ENCODE results near the gene TTC7B. TPM values are rescaled to one million over a fixed set of nuclear protein-coding genes. Genes with fewer than 3 reads are reported as not detected.

The TTC7B gene
- total RNA-seq, 1 experiment from 2014 or later, result 24.2 TPM

DNA sequence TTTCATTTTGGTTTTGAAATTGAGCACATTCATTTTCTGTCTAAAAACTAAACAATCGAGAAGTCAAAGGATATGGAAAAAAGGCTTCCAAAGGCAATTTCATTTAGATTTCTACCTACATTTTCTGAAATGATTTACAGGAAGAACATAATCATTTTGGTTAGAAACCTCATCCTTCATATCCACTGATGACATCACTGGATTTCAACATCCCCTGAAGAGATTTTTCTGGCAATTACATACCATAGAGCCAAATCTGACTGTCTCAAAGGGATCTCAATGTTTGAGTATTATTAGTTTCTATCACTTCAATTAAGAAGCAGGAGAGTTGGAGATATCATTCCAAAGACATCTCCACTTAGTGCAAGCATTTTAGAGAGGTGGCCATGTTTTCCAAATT, 137.8 kb downstream of the TTC7B start:
- H3K9me3 ChIP-seq (replicated peaks), result no peaks in the 10 kb centered on the region
- H3K27ac ChIP-seq, result 0 out of 2 replicates have a peak overlapping the region, but pooled peaks have one; percentile 36
- H3K36me3 ChIP-seq, result no peaks in the 10 kb centered on the region
- H3K27me3 ChIP-seq (replicated peaks), result no peaks in the 10 kb centered on the region
- peaks cover 47% of the 10 kb centered on the region for H3K4me1 ChIP-seq (replicated peaks)
- no peak for DNase-seq (ENCODE audit: low read depth in 1 of 2, low spot score in 2 of 2)
- no peak overlapping the region for H3K4me3 ChIP-seq

DNA sequence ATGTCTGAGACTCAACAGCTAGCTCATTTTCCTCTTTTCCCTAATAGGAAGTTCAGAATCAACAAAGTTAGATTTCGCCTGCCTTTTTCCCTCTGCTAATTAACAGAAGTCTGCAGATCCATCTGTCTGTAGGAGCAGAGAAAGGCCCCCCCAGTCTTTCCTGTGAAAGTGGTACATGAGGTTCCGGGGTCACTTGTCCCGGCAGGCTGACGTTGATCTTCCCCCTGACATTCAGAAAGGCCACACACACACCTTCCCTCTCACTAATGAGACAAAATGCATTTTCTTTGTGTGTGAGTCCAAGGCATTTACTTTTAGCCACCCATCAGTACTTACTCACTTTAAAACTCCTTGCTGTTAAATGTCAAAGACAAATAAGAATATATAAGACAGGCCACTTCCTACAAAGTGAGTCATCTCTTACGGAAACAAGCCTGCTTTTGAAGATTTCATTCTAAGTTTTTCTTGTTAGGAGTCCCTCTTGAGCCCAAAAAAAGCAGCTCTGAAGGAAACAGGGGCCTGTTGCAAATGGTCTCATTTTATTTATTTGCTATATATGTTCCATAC, 138.7 kb downstream of the TTC7B start:
- Histone ChIP-seq H3K4me3 (no peak overlapping the region), H3K4me1 (replicated peaks) (peaks cover 47% of the 10 kb centered on the region), H3K36me3 (no peaks in the 10 kb centered on the region; the same call in 1 of the 2 replicates), H3K27ac (peak overlapping the region; percentile 36), H3K9me3 (replicated peaks) (no peaks in the 10 kb centered on the region), H3K27me3 (replicated peaks) (no peaks in the 10 kb centered on the region)
- DNase-seq (ENCODE audit: low read depth in 1 of 2, low spot score in 2 of 2), result peak in 1 of 2 experiments; percentile 68

DNA sequence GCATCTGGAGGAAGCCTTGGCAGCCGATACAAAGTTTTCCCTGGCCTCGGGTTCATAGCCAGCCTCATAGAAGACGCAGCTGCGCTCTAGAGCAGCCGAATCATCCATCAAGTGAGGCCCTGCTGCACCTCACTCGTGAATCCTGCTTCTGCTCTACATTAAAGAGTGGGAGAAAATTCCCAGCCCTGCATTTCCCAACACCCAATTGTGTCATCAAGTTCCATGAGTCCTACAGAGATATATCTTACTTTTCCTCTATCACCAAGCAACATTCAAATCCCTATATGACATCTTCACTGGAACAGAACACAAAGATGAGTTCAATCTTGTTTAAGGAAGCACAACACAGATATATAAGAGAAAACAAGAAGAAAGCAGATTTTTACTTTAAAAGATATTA, 139.3 kb downstream of the TTC7B start:
- Histone ChIP-seq H3K9me3 (replicated peaks) (no peaks in the 10 kb centered on the region), H3K27me3 (replicated peaks) (no peaks in the 10 kb centered on the region), H3K4me3 (no peak overlapping the region), H3K36me3 (no peaks in the 10 kb centered on the region; the same call in 1 of the 2 replicates), H3K4me1 (replicated peaks) (peaks cover 47% of the 10 kb centered on the region), H3K27ac (peak overlapping the region; percentile 36)
- DNase-seq (ENCODE audit: low read depth in 1 of 2, low spot score in 2 of 2), result no peak

- no peak for DNase-seq (ENCODE audit: low read depth in 1 of 2, low spot score in 2 of 2)
- Histone ChIP-seq H3K9me3 (replicated peaks) (no peaks in the 10 kb centered on the region), H3K4me3 (no peak overlapping the region), H3K36me3 (no peaks in the 10 kb centered on the region; the same call in 1 of the 2 replicates), H3K4me1 (replicated peaks) (peaks cover 47% of the 10 kb centered on the region), H3K27ac (no peak overlapping the region), H3K27me3 (replicated peaks) (no peaks in the 10 kb centered on the region)
Measured at GRCh38 chr14:90676356-90676755, 139.9 kb downstream of the TTC7B start.

- H3K27ac ChIP-seq, result peak overlapping the region; percentile 45
- no peaks in the 10 kb centered on the region; the same call in 1 of the 2 replicates for H3K36me3 ChIP-seq
- DNase-seq (ENCODE audit: low read depth in 1 of 2, low spot score in 2 of 2), result peak in 1 of 2 experiments; percentile 61
- H3K4me1 ChIP-seq (replicated peaks), result peaks cover 47% of the 10 kb centered on the region
- H3K27me3 ChIP-seq (replicated peaks), result no peaks in the 10 kb centered on the region
- H3K9me3 ChIP-seq (replicated peaks), result no peaks in the 10 kb centered on the region
- no peak overlapping the region for H3K4me3 ChIP-seq
Measured at GRCh38 chr14:90675399-90675798, 140.8 kb downstream of the TTC7B start.

DNA sequence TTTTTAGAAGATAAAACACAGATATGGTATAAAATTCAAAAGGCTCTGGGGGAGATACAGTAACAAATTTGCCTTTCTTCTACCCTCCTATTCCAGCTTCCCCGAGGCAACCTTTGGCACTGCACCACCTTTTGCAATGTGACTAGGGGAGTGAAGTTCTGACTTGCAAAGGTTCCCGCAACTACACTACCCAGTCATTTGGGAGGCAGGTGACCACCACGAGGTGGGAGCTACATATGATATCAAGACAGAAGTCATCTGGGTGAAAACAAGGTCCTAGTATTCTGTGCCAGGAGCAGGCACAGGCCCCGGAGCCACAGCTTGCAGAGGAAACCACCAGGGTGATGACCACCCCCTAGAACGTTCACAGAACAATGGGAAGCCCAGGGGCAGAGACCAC, 141.5 kb downstream of the TTC7B start:
- Histone ChIP-seq H3K4me1 (replicated peaks) (peaks cover 47% of the 10 kb centered on the region), H3K36me3 (no peaks in the 10 kb centered on the region; the same call in 1 of the 2 replicates), H3K27me3 (replicated peaks) (no peaks in the 10 kb centered on the region), H3K4me3 (no peak overlapping the region), H3K27ac (no peak overlapping the region), H3K9me3 (replicated peaks) (no peaks in the 10 kb centered on the region)
- DNase-seq (ENCODE audit: low read depth in 1 of 2, low spot score in 2 of 2), result peak in 1 of 2 experiments; percentile 82

GRCh38 chr14:90674043-90674670, 142.1 kb downstream of the TTC7B start:
- Histone ChIP-seq H3K27ac (no peak overlapping the region), H3K9me3 (replicated peaks) (no peaks in the 10 kb centered on the region), H3K4me1 (replicated peaks) (peaks cover 47% of the 10 kb centered on the region), H3K27me3 (replicated peaks) (no peaks in the 10 kb centered on the region), H3K4me3 (no peak overlapping the region), H3K36me3 (no peaks in the 10 kb centered on the region; the same call in 1 of the 2 replicates)
- no peak for DNase-seq (ENCODE audit: low read depth in 1 of 2, low spot score in 2 of 2)

DNA sequence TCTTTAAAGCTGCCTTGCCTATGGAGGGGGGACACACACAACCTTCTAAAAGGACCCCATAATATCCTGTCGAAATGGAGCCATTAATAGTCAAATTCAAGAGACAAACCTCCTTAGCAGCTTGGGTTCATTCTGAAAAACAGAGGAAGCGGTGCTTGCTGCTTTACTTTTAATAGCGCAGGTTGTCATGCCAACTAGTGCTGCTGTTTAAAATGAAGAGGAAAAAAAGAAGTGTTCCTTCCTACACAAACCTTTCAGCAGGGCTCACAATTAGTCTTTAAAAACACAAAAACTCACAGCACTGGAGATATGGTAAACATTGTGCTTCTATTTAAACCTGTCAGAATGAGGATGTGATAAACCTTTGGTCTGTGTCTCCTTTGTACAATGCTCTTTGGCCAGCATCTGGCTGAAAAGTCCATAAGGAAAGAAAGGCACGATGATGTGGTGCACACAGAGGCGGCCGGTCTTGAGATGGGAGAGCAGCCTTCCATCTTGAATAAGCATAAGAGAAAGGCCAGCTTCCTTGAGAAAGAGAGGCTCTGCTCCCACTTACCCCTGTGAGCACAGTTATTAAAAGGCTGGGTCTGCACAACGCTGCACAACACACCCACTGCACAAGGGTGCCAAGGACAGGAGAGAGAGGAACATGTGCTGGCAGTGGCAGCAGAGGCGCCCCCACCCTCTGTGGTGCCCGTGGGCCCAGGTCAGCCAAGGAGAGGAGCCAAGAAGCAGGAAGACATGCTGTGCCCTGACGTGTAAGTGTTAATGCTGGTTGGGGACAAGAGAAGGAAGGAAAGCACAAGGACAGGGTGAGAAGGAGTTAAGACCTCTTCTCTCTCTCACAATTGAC, 144.6 kb downstream of the TTC7B start:
- DNase-seq (ENCODE audit: low read depth in 1 of 2, low spot score in 2 of 2), result no peak
- no peaks in the 10 kb centered on the region; the same call in 1 of the 2 replicates for H3K36me3 ChIP-seq
- no peaks in the 10 kb centered on the region for H3K27me3 ChIP-seq (replicated peaks)
- H3K4me1 ChIP-seq (replicated peaks), result peaks cover 26% of the 10 kb centered on the region
- no peak overlapping the region for H3K27ac ChIP-seq
- H3K4me3 ChIP-seq, result no peak overlapping the region
- H3K9me3 ChIP-seq (replicated peaks), result no peaks in the 10 kb centered on the region

GRCh38 chr14:90669731-90670130, 146.5 kb downstream of the TTC7B start:
- H3K9me3 ChIP-seq (replicated peaks), result no peaks in the 10 kb centered on the region
- H3K4me3 ChIP-seq, result no peak overlapping the region
- no peaks in the 10 kb centered on the region; the same call in 1 of the 2 replicates for H3K36me3 ChIP-seq
- H3K27me3 ChIP-seq (replicated peaks), result no peaks in the 10 kb centered on the region
- H3K27ac ChIP-seq, result no peak overlapping the region
- H3K4me1 ChIP-seq (replicated peaks), result peaks cover 7% of the 10 kb centered on the region
- DNase-seq (ENCODE audit: low read depth in 1 of 2, low spot score in 2 of 2), result no peak

DNA sequence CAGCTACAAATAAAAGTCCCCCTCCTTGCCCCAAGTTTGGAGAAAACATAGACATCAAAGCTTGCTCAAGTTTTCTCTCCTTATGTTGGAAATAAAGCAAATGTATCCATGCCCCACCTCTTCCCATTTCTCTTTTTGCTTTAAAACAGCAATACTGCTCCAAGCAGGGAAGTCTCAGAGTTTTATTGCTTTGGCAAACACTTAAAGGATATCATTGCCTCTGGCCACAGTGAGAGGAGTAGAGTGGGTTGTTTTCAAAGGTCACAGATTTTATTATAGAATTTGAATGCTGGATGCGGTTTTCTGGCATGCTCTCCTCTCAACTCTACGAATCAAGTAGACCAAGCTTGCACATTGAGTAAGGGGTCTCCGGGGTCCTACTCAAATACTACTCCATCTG, 149.7 kb downstream of the TTC7B start:
- DNase-seq (ENCODE audit: low read depth in 1 of 2, low spot score in 2 of 2), result no peak
- H3K36me3 ChIP-seq, result no peaks in the 10 kb centered on the region
- no peaks in the 10 kb centered on the region for H3K4me1 ChIP-seq (replicated peaks)
- H3K27ac ChIP-seq, result no peak overlapping the region
- H3K27me3 ChIP-seq (replicated peaks), result no peaks in the 10 kb centered on the region
- no peaks in the 10 kb centered on the region for H3K9me3 ChIP-seq (replicated peaks)
- no peak overlapping the region for H3K4me3 ChIP-seq

- H3K4me3 ChIP-seq, result no peak overlapping the region
- H3K27me3 ChIP-seq (replicated peaks), result no peaks in the 10 kb centered on the region
- no peaks in the 10 kb centered on the region for H3K9me3 ChIP-seq (replicated peaks)
- H3K36me3 ChIP-seq, result no peaks in the 10 kb centered on the region
- no peaks in the 10 kb centered on the region for H3K4me1 ChIP-seq (replicated peaks)
- no peak for DNase-seq (ENCODE audit: low read depth in 1 of 2, low spot score in 2 of 2)
- no peak overlapping the region for H3K27ac ChIP-seq
Measured at GRCh38 chr14:90665321-90666000, 150.8 kb downstream of the TTC7B start.

DNA sequence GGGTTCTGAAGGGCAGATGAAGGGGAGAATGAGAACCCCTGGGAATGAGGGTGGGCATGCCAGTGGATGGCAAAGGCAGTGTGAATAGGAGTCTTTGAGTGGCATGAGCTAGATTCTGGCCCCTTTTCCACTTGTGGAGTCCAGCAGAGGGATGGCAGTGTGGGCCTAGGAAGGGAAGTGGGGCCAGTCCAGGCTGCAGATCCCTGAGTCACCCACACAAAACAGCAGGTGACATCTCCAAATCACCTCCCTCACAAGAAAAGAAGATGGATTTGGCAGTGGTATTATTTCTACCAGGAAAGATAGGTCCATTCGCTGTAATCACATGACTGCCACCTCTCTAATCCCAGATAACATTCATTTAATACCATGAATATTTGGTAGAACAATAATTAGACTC, 151.3 kb downstream of the TTC7B start:
- H3K4me1 ChIP-seq (replicated peaks), result no peaks in the 10 kb centered on the region
- H3K27ac ChIP-seq, result no peak overlapping the region
- H3K9me3 ChIP-seq (replicated peaks), result no peaks in the 10 kb centered on the region
- no peaks in the 10 kb centered on the region for H3K36me3 ChIP-seq
- DNase-seq (ENCODE audit: low read depth in 1 of 2, low spot score in 2 of 2), result no peak
- no peaks in the 10 kb centered on the region for H3K27me3 ChIP-seq (replicated peaks)
- H3K4me3 ChIP-seq, result no peak overlapping the region

- no peak for DNase-seq (ENCODE audit: low read depth in 1 of 2, low spot score in 2 of 2)
- H3K4me1 ChIP-seq (replicated peaks), result peaks cover 4% of the 10 kb centered on the region
- no peak overlapping the region for H3K4me3 ChIP-seq
- H3K27ac ChIP-seq, result no peak overlapping the region
- H3K27me3 ChIP-seq (replicated peaks), result no peaks in the 10 kb centered on the region
- H3K36me3 ChIP-seq, result no peaks in the 10 kb centered on the region
- H3K9me3 ChIP-seq (replicated peaks), result no peaks in the 10 kb centered on the region
Measured at GRCh38 chr14:90663680-90664079, 152.6 kb downstream of the TTC7B start.
